ENCODE results near the gene PTPA. TPM values are rescaled to one million over a fixed set of nuclear protein-coding genes. Genes with fewer than 3 reads are reported as not detected.

PTPA gene
- total and polyA plus RNA-seq, 10 of the 15 experiments (the other 5 are each of a cell fraction or from before 2014, with no cell fraction given): 1.6 to 111 (median 55.1) TPM

DNA sequence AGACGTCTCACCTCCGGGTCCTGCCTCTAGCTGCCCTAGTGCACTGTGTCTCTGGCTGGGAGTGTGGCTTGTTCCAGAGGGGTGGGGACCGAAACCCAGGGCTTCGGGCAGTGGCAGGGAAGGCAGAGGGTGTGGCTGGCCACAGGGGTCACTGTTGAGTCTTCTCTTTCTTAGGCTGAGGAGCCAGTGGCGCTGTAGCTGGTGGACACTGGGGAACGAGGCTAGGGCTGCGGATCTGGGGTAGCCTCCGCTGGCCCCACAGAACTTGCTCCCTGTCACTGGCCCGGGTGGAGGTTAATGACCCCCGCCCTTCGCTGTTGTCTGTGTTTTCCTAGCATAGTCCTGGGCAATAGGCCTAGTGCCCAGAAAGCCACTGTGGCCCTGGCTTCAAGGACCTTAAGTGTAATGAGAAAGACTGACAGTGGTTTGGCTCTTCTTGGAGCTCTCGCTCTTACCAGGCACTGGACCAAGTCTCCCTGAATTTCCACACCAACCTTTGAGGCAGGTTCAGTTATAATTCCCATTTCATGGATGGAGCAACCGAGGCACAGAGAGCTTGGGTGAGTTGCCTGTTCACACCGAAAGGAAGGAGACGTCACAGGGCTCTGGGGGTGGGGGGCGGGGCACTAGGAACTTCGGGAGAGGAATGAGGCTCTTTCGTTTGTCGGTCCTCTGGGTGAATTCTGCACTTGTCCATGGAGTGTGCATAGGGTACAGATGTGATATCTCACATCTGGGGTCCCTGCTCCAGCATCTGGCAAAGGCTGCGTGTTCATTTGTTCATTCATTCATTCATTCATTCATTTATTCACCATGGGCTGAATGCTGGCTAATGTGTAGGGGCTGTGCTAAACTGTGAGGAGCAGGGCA is 71.6 kb downstream of the PTPA start:
- no peak overlapping the region for H2AFZ ChIP-seq (ENCODE audit: control insufficient read depth, low read depth, low read length)
- CTCF ChIA-PET: interaction anchor here (0.6 to 2.0 kb wide), 5 partner anchors 9 to 529 kb away, joined by 3 to 9 read pairs (median 3); no protein-coding TSS in a partner anchor
- DNase-seq (ENCODE audit: low read depth, low spot score): no peak
- H4K20me1 ChIP-seq (ENCODE audit: control insufficient read depth, insufficient read depth): no peaks in the 10 kb centered on the region
- no peak for FAIRE-seq
- POLR2A ChIA-PET: interaction anchor here (1.4 kb wide), 1 partner anchor 43 kb away, joined by 5 read pairs; no protein-coding TSS in a partner anchor
- SMC1A ChIA-PET (ENCODE audit: uncharacterized antibody, unreplicated experiment): interaction anchor here (1.1 kb wide), 1 partner anchor 43 kb away, joined by 4 read pairs; no protein-coding TSS in a partner anchor
- no peak overlapping the region for H3K9ac ChIP-seq (ENCODE audit: control insufficient read depth, insufficient read depth, low read length)
- H3K27ac ChIP-seq (ENCODE audit: control insufficient read depth, insufficient read depth): no peak overlapping the region
- 58% methylated on average over 20 of the region's 20 CpGs for WGBS (ENCODE audit: insufficient coverage, insufficient replicate concordance, low lambda C conversion rate, missing lambda C conversion rate)
- H3K4me1 ChIP-seq (ENCODE audit: control insufficient read depth, insufficient read depth, low read length): peaks cover 15% of the 10 kb centered on the region
- no peaks in the 10 kb centered on the region for H3K79me2 ChIP-seq (ENCODE audit: control insufficient read depth, insufficient read depth, low read length)
- H3K4me2 ChIP-seq (ENCODE audit: control insufficient read depth, insufficient read depth): no peak overlapping the region
- H3K4me3 ChIP-seq: no peak overlapping the region
- in situ Hi-C loops (cut with MboI): no loop called here
- no peaks in the 10 kb centered on the region for H3K36me3 ChIP-seq (ENCODE audit: control insufficient read depth in 2 of 2, insufficient read depth in 2 of 2, low read length in 1 of 2)
- intact Hi-C loops (cut with micrococcal nuclease; ENCODE audit: unreplicated experiment): no loop called here
- RAD21 ChIA-PET (ENCODE audit: unreplicated experiment): interaction anchor here (0.6 to 0.8 kb wide), 2 partner anchors 43 to 414 kb away, joined by 3 to 4 read pairs; no protein-coding TSS in a partner anchor
- no peak for ATAC-seq
- TF ChIP-seq, protein P1, sequence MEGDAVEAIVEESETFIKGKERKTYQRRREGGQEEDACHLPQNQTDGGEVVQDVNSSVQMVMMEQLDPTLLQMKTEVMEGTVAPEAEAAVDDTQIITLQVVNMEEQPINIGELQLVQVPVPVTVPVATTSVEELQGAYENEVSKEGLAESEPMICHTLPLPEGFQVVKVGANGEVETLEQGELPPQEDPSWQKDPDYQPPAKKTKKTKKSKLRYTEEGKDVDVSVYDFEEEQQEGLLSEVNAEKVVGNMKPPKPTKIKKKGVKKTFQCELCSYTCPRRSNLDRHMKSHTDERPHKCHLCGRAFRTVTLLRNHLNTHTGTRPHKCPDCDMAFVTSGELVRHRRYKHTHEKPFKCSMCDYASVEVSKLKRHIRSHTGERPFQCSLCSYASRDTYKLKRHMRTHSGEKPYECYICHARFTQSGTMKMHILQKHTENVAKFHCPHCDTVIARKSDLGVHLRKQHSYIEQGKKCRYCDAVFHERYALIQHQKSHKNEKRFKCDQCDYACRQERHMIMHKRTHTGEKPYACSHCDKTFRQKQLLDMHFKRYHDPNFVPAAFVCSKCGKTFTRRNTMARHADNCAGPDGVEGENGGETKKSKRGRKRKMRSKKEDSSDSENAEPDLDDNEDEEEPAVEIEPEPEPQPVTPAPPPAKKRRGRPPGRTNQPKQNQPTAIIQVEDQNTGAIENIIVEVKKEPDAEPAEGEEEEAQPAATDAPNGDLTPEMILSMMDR (IDR thresholded peaks at IDR 0.05 in 2 of 3, conservative IDR thresholded peaks at IDR 0.05 in 1 of 3; ENCODE audit: control insufficient read depth in 2 of 3, extremely low read depth in 1 of 3, insufficient read depth in 1 of 3, low read depth in 3 of 3, low read length in 3 of 3): peak in 2 of 3 experiments; percentile 3 to 25; a peak in 1 of 6 replicates
- TF ChIP-seq ZNF24 (IDR thresholded peaks at IDR 0.05) (peak; percentile 83), ASH2L (IDR thresholded peaks at IDR 0.05; ENCODE audit: borderline replicate concordance, low read depth) (no peak)
- no TSS peak for BruUV-seq (replicated peaks)
- H3K9me3 ChIP-seq (replicated peaks; ENCODE audit: control insufficient read depth, insufficient read depth, low read length): no peaks in the 10 kb centered on the region; the same call in 2 of the 3 replicates
- no peaks in the 10 kb centered on the region for H3K27me3 ChIP-seq (replicated peaks in 1 of 2; ENCODE audit: control insufficient read depth in 2 of 2, insufficient read depth in 2 of 2, low read length in 1 of 2)
